ENCODE measurements around the gene DYRK3.

The DYRK3 gene

GRCh38 chr1:206693029-206693428 lies 57.7 kb downstream of the DYRK3 start:
- H3K27ac ChIP-seq, result no peak overlapping the region
- H3K79me2 ChIP-seq (ENCODE audit: insufficient read depth, low read depth), result peaks cover 28% of the 10 kb centered on the region; the same call in 1 of the 2 replicates
- H3K4me2 ChIP-seq, result no peak overlapping the region
- H3K27me3 ChIP-seq (ENCODE audit: insufficient read depth, low read depth), result no peaks in the 10 kb centered on the region; the same call in 1 of the 2 replicates
- TF ChIP-seq, protein P1, sequence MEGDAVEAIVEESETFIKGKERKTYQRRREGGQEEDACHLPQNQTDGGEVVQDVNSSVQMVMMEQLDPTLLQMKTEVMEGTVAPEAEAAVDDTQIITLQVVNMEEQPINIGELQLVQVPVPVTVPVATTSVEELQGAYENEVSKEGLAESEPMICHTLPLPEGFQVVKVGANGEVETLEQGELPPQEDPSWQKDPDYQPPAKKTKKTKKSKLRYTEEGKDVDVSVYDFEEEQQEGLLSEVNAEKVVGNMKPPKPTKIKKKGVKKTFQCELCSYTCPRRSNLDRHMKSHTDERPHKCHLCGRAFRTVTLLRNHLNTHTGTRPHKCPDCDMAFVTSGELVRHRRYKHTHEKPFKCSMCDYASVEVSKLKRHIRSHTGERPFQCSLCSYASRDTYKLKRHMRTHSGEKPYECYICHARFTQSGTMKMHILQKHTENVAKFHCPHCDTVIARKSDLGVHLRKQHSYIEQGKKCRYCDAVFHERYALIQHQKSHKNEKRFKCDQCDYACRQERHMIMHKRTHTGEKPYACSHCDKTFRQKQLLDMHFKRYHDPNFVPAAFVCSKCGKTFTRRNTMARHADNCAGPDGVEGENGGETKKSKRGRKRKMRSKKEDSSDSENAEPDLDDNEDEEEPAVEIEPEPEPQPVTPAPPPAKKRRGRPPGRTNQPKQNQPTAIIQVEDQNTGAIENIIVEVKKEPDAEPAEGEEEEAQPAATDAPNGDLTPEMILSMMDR (conservative IDR thresholded peaks at IDR 0.05; ENCODE audit: low read depth, low read length), result no peak
- H4K20me1 ChIP-seq (ENCODE audit: insufficient read depth), result no peaks in the 10 kb centered on the region
- H3K4me3 ChIP-seq (IDR thresholded peaks at IDR 0.05; ENCODE audit: insufficient read depth, low read depth, low read length), result no peak overlapping the region
- peaks cover 39% of the 10 kb centered on the region for H3K4me1 ChIP-seq (ENCODE audit: low read depth, poor library complexity, severe bottlenecking)
- H2AFZ ChIP-seq (ENCODE audit: low read depth), result no peak overlapping the region
- no peaks in the 10 kb centered on the region for H3K36me3 ChIP-seq (ENCODE audit: insufficient read depth)
- H3K9ac ChIP-seq, result no peak overlapping the region

DNA sequence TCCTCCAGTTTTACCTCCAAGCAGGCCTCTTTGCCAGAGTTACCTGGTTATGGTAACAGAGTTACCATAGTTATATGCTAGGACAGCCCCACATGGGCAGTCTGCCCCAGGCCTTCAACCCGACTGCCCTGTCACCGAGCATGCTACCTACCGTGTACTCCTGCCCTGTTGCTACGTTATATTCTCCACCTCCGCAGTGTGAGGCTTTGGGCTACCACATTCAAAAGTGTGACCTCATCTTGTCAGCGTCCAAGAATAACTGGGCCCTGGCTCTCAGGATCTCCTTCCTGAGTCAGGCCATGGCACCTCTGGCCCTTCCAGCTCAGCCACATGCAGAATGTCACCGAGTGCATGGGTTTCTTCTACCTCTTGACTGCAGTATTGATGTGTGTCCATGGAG lies 58.3 kb downstream of the DYRK3 start:
- peaks cover 28% of the 10 kb centered on the region; the same call in 1 of the 2 replicates for H3K79me2 ChIP-seq (ENCODE audit: insufficient read depth, low read depth)
- H3K27ac ChIP-seq, result no peak overlapping the region
- H3K9ac ChIP-seq, result no peak overlapping the region
- H3K4me1 ChIP-seq (ENCODE audit: low read depth, poor library complexity, severe bottlenecking), result peaks cover 38% of the 10 kb centered on the region
- H3K27me3 ChIP-seq (ENCODE audit: insufficient read depth, low read depth), result no peaks in the 10 kb centered on the region
- no peak overlapping the region for H3K4me2 ChIP-seq
- no peaks in the 10 kb centered on the region for H4K20me1 ChIP-seq (ENCODE audit: insufficient read depth)
- TF ChIP-seq, protein P1 (conservative IDR thresholded peaks at IDR 0.05; ENCODE audit: low read depth, low read length), result no peak
- no peak overlapping the region for H2AFZ ChIP-seq (ENCODE audit: low read depth)
- H3K4me3 ChIP-seq (IDR thresholded peaks at IDR 0.05; ENCODE audit: insufficient read depth, low read depth, low read length), result no peak overlapping the region
- H3K36me3 ChIP-seq (ENCODE audit: insufficient read depth), result no peaks in the 10 kb centered on the region

- H2AFZ ChIP-seq (ENCODE audit: low read depth), result no peak overlapping the region
- no peaks in the 10 kb centered on the region for H4K20me1 ChIP-seq (ENCODE audit: insufficient read depth)
- TF ChIP-seq, protein P1 (conservative IDR thresholded peaks at IDR 0.05; ENCODE audit: low read depth, low read length), result no peak
- no peaks in the 10 kb centered on the region for H3K36me3 ChIP-seq (ENCODE audit: insufficient read depth)
- H3K79me2 ChIP-seq (ENCODE audit: insufficient read depth, low read depth), result peaks cover 19% of the 10 kb centered on the region; the same call in 1 of the 2 replicates
- no peak overlapping the region for H3K27ac ChIP-seq
- no peak overlapping the region for H3K9ac ChIP-seq
- H3K27me3 ChIP-seq (ENCODE audit: insufficient read depth, low read depth), result no peaks in the 10 kb centered on the region
- H3K4me3 ChIP-seq (IDR thresholded peaks at IDR 0.05; ENCODE audit: insufficient read depth, low read depth, low read length), result no peak overlapping the region
- peaks cover 38% of the 10 kb centered on the region for H3K4me1 ChIP-seq (ENCODE audit: low read depth, poor library complexity, severe bottlenecking)
- no peak overlapping the region for H3K4me2 ChIP-seq
These were observed 59.1 kb downstream of the DYRK3 start for GRCh38 chr1:206694171-206695124.

DNA sequence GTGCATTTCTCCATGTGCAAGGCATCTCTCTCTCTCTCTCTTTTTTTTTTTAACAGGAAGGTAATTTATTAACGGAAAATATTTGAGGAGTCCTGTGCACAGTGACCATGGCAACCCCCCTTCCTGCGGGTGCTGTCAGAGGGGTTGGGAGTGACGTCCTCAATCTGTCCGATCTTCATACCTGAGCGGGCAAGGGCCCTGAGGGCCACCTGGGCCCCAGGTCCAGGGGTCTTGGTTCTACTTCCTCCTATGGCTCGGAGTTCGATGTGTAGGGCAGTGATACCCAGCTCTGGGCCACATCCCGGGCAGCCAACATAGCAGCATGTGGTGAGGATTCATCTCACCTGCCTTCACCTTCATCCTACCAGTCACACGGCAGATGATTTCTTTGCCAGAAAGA lies 60.4 kb downstream of the DYRK3 start:
- Histone ChIP-seq H2AFZ (ENCODE audit: low read depth) (no peak overlapping the region), H3K79me2 (ENCODE audit: insufficient read depth, low read depth) (peaks cover 6% of the 10 kb centered on the region; the same call in 1 of the 2 replicates), H3K4me1 (ENCODE audit: low read depth, poor library complexity, severe bottlenecking) (peaks cover 48% of the 10 kb centered on the region), H3K27ac (no peak overlapping the region), H3K36me3 (ENCODE audit: insufficient read depth) (no peaks in the 10 kb centered on the region), H3K4me2 (no peak overlapping the region), H4K20me1 (ENCODE audit: insufficient read depth) (no peaks in the 10 kb centered on the region), H3K9ac (no peak overlapping the region), H3K27me3 (ENCODE audit: insufficient read depth, low read depth) (no peaks in the 10 kb centered on the region), H3K4me3 (IDR thresholded peaks at IDR 0.05; ENCODE audit: insufficient read depth, low read depth, low read length) (no peak overlapping the region)
- TF ChIP-seq, protein P1 (conservative IDR thresholded peaks at IDR 0.05; ENCODE audit: low read depth, low read length), result no peak
